Measurements from ENCODE around the gene HPS1.

The HPS1 gene

GRCh38 chr10:98431016-98431415, 15.7 kb downstream of the HPS1 start:
- no peak for DNase-seq

DNA sequence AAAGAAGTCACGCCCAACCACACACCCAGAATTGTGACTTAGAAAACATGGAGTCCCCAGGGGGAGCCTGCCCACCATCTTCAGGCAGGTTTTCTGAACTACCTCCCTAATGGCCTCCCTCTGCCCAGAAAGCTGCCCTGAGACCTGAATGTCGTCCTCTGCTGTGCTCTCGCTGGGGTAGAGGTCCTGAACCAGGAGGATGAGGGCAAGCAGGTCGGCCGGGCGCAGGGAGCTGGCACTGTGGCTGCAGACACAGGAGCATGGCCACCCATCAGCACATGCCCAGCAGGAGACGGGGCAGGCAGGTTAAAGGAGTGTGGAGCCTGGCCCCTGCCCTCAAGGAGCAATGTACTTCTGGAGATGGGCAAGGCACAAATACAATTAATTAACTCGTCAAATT, 16.3 kb downstream of the HPS1 start:
- DNase-seq = no peak

- DNase-seq = no peak
Observed at GRCh38 chr10:98429320-98430072, 17.2 kb downstream of the HPS1 start.

- no peak for DNase-seq
Observed at GRCh38 chr10:98427011-98427515, 19.7 kb downstream of the HPS1 start.

DNA sequence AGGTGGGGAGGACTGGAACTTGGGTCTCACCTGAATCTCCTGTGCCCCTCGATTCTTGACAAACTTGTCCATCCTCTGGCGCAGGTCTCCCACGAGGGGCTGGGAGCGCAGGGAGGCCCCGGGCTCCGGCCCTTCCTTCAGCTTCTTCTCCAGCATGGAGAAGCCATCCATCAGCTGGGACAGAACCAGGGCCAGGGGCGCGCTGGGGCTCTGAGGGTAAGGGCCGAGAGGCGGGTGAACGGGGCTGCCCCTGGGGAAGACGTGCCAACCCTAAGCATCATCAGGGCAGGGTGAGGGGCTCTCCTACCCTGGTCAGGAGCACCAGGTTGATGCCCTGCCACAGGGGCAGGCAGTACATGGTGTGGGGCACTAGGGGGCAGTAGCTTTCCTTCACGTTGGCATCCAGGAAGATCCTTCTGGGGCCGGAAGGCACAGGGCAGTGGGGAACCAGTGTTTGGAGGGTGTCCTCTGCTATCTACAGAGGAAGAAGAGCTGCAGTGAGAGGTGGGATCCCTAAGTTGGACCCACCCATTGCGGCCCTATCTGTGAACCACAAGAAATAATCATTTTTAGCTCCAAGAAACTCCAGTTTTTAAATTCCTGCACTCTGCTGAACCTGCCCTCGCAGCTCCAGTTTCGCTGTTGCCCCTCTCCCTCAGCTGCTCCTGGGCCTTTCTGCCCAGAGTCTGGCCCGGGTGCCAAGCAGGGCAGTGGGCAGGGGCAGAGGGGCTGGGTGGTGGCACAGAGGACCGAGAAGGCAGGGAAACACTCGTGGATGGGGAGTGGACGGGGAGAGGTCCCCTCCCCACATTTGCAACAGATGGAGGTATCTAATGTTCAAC, 21.0 kb downstream of the HPS1 start:
- peak; percentile 42 to 50 for DNase-seq

DNA sequence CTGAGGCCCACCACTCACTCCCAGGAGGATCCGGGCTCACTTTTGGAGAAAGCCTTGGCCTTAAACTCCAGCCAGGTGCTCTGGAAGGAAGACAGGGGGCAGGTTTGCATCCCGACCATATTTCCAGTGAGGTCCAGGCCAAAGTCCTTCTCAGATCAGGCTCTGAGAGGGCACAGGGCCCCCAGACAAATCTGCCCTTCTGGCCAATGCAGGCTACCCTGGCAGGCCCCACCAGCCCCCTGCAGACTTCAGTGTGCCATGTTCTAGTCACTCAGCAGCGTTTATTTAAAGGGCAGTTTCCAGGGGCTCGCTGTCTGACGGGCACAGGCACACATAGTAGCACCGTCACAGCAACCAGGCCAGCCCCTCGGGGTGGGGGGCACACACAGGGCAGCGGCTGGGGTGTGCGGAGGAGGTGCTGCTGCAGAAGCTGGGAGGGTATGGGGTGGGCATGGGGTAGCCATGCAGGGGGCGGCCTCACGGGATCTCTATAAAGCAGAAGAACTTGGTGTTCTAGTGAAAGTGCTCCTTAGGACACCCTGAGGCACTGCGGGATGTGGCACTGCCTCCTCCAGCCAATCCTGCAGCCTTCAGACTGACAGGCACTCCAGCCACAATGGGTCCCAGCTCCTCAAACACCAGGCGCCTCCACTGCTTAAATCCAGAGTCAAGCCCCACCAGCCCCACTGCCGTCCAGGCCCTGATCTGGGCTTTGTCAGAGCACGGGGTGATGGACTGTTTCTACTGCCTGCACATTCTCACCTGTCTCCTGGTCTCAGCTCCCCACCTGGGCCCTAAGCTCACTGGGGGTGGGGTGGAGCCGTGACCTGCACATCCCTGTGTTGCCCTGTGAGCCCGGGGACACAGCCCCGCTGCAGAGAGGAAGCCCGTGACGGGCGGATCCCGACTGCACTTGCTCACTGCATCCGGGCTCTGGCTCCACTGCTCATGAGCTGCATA, 22.2 kb downstream of the HPS1 start:
- DNase-seq = no peak

DNA sequence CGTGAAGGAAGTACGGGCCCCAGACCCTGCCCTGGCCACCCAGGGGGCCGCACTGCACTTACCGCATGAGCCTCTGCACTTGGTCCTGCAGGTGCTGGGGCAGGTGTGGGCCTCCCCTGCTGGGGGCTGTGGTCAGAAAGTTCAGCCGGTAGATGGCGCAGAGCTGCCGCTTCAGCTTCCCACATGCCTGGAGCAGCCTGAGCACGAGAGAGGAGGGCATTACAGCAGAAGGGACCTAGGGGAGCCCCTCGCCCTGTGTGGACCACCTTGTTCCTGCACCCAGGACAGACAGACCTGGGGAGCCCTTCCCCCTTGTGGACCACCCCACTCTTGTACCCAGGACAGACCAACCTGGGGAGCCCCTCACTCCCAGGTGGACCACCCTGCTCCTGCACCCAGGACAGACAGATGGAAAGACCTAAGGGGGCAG, 23.0 kb downstream of the HPS1 start:
- no peak for DNase-seq

GRCh38 chr10:98422182-98422581, 24.6 kb downstream of the HPS1 start:
- DNase-seq = no peak

DNA sequence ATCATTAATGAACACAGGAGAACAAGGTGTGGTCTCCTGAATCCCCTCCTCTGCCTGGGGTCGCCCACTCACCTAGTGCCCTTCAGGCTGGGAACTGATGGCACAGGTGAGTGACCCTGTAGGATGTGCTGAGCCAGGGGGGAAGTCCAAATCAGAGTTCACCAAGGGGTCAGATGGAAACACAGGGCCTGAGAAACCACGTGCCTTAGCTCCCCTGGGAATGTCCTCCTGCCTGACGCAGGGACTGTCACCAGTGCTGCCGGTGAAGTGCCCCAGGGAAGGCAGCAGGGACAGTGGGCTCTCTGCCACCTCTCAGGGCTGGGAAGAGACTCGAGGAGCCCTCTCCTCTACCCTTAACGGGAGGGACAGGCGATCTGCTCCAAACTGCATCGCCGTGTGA, 25.9 kb downstream of the HPS1 start:
- no peak for DNase-seq

- no peak for DNase-seq
Observed at GRCh38 chr10:98419469-98420261, 27.1 kb downstream of the HPS1 start.

DNA sequence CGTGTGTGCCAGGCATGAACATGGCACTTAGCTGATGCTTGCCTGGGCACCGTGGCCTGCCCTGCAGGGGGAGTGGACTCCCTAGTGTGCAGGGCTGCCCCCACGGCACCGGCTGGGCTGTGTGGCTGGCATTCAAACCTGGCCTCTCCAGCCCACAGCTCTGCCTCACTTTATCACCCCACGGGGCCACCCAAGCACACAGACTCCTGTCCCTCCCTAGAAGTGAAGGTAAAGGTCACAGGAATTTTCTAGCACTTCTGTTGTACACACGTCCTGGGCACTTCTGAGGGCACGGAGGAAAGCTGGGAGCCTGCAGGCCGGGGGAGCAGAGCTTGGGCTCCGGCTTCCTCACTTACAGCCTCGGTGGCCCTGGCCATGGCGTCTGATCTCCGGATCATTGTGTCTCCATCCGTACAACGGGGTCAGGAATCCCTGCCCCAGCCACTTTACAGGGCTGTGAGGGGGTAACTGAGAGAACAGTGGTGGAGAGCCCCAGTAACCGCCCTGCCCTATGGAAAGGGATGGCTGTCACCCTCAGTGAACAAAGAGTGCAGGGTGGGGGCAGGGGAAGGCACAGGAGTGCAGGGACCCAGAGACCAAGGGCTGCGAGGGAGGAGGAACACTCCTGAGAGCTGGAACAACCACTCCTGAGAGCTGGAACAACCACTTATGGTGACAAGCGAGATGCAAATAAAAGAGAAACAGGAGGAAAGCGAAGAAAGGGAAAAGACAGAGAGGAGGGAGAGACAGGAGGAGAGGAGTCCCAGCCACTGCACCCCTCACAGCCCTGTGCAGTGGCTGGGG, 27.9 kb downstream of the HPS1 start:
- no peak for DNase-seq

DNA sequence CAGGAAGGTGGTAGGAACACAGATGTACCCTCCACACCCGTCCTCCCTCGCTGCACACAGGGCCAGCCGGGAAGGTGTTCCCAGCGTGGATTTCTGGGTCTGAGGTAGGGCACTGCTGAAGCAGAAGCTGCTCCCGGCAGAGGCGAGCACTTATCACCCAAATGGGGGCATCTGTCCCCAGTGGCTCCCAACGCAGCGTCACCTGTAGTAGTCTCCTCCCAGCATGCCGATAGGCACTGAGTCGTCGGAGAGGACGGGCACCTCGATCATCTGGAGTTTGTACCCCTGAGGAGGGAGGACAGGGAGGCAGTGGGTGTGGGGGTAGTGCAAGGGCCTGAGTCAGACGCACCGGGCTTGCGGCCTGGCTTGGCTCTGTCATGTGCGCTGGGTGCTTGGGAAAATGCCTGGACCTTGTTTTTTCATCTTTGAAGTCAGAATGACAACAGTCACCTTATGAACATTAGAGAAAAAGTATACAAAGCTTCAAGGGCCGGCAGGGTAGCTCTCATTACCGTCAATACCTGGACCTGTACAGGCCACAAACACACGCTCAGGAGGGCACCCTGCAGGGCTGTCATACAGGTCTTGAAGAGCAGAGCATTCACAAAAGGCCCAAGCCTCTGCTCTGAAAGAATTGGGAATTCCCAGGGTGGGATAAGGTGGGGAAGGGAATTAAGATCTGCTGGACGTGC, 28.6 kb downstream of the HPS1 start:
- no peak for DNase-seq

GRCh38 chr10:98417481-98417959, 29.2 kb downstream of the HPS1 start:
- DNase-seq = no peak

DNA sequence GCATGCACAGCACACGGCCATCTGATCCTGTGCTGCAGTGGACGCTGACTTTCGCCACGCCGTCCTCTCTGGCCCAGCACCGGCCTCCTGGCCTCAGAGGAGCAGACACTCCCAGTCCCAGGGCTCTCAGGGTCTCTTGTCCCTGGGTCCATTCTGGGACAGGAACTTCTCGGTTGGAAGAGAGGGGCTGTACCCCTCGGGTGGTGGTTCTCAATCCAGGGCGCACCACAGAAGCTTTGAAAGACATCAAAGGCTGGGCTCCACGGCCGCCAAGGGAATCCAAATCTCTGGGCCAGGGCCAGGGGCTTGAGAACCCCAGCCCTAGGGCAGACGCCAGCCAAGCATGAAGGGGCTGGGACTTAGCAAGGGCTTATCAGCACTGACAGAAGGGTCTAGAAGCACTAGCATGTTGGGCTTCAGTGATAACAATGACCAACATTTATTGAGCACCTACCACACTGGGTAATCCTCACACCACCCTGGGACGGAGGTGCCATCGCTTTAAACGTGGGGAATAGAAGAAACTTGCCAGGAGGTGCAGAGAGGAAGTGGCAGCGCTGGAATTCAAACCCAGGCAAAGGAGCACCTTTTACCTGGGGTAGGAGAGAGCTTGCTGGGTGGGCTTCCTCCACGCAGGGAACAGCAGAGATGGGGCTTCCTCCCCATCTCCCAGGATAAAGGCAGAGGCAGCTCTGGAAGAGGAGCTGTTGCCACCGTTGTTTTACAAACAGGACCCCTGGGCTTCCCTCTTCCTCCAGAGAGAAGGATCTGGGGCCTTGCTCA, 29.9 kb downstream of the HPS1 start:
- no peak for DNase-seq

DNA sequence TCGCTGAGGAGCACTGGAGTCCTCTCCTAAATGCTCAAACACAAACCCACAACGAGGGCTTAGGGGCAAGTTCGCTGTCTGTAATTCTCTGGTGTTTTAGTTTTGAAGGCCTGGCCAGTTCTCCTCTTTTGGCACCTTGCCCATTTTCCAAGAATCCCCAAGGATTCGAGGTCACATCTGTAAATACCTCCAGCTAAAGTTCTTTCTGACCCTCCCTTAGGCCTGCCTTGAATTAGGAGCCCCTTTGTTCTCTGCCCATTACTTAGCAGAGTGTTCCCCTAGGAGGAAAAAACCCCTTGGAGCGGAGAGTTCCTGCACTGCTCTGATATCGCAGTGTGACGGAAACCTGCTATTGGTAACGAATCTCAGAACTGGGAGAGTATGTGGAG, 31.0 kb downstream of the HPS1 start:
- DNase-seq = no peak

DNA sequence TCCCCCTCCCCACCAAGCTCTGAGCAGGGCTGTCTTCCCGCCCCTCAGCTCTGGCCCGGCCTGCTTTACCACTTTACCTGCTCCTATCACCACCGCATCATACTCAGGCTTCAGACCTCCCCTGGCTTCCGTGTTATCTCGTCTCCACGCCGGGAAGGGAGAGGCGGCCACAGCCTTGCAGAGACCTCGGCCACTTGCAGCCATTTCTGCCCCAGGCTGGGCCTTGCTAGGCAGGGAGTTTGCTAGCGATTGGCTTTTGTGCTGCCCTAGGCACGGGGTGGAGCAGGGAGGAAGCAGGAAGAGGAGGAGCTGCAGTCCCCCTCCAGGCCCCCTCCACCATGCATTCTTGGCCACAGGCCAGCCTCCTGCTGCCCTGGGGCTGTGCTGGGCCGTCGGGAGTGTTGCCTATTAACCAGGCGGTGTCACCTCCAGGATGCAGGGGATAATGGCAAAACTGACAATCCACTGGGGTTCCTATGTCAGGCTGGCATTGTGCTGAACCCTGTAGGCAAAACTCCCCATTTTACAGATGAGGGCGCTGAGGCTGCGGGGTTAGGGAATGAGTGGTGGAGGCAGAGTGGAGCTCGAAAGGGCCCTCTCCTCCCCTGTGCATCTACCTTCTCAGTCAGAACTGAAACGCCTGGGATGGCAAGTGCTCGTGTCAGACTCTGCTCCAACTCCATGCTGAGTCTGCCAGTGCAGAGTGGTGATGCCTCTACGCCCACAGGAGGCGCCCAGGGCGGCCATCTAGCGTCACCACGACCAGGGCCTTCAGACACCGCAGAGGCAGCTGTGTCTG, 31.6 kb downstream of the HPS1 start, which contains the start of gene PYROXD2:
TSS of gene PYROXD2 (minus strand) at position 251 of the 799 bp plus-strand sequence. CDS start at position 204, 47 bp downstream.
- peak; percentile 56 to 66 for DNase-seq

GRCh38 chr10:98414578-98414931, 32.2 kb downstream of the HPS1 start:
- DNase-seq = no peak

- no peak for DNase-seq
Observed at GRCh38 chr10:98411768-98412167, 35.0 kb downstream of the HPS1 start.

- no peak for DNase-seq
Observed at GRCh38 chr10:98411166-98411565, 35.6 kb downstream of the HPS1 start.

All from CD4-positive, alpha-beta T cell treated with Interleukin-4 for 1 hour (primary cell).